ENCODE measurements around the gene FOLR2. TPM values are rescaled to one million over a fixed set of nuclear protein-coding genes. Genes with fewer than 3 reads are reported as not detected.
"Not testable (repeated sequence)": the region's sequence is repeated elsewhere in the genome, so short reads cannot be mapped to it uniquely, and the experiment has no call there.

FOLR2 gene
- total RNA-seq, 1 donor from 2014 or later = 19.4 TPM

DNA sequence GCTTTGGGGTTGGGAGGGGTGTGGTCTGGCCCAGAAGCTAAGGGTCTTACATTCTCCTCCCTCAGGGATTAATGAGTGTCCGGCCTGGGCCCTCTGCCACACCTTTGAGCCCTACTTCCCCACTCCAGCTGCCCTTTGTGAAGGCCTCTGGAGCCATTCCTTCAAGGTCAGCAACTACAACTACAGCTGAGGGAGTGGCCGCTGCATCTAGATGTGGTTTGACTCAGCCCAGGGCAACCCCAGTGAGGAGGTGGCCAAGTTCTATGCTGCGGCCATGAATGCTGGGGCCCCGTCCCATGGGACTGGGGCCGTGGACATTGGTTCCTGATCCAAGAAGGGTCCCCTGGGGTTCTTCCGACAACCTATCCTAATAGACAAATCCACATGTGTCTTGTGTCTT is 38.9 kb upstream of the FOLR2 start:
- Histone ChIP-seq H3K9me3 (no peaks in the 10 kb centered on the region), H3K27ac (no peak overlapping the region), H3K36me3 (no peaks in the 10 kb centered on the region), H3K4me1 (no peaks in the 10 kb centered on the region), H3K4me3 (no peak overlapping the region), H3K27me3 (no peaks in the 10 kb centered on the region)
- no peak for DNase-seq (ENCODE audit: extremely low spot score in 2 of 2)
- no peak for TF ChIP-seq POLR2A (IDR thresholded peaks at IDR 0.05)
- TF ChIP-seq, protein P1, sequence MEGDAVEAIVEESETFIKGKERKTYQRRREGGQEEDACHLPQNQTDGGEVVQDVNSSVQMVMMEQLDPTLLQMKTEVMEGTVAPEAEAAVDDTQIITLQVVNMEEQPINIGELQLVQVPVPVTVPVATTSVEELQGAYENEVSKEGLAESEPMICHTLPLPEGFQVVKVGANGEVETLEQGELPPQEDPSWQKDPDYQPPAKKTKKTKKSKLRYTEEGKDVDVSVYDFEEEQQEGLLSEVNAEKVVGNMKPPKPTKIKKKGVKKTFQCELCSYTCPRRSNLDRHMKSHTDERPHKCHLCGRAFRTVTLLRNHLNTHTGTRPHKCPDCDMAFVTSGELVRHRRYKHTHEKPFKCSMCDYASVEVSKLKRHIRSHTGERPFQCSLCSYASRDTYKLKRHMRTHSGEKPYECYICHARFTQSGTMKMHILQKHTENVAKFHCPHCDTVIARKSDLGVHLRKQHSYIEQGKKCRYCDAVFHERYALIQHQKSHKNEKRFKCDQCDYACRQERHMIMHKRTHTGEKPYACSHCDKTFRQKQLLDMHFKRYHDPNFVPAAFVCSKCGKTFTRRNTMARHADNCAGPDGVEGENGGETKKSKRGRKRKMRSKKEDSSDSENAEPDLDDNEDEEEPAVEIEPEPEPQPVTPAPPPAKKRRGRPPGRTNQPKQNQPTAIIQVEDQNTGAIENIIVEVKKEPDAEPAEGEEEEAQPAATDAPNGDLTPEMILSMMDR (IDR thresholded peaks at IDR 0.05) = no peak
- no peak for TF ChIP-seq POLR2AphosphoS5 (IDR thresholded peaks at IDR 0.05; ENCODE audit: insufficient read depth in 1 of 2, low read depth in 1 of 2)
- intact Hi-C loops (cut with DNase I) = no loop called here

DNA sequence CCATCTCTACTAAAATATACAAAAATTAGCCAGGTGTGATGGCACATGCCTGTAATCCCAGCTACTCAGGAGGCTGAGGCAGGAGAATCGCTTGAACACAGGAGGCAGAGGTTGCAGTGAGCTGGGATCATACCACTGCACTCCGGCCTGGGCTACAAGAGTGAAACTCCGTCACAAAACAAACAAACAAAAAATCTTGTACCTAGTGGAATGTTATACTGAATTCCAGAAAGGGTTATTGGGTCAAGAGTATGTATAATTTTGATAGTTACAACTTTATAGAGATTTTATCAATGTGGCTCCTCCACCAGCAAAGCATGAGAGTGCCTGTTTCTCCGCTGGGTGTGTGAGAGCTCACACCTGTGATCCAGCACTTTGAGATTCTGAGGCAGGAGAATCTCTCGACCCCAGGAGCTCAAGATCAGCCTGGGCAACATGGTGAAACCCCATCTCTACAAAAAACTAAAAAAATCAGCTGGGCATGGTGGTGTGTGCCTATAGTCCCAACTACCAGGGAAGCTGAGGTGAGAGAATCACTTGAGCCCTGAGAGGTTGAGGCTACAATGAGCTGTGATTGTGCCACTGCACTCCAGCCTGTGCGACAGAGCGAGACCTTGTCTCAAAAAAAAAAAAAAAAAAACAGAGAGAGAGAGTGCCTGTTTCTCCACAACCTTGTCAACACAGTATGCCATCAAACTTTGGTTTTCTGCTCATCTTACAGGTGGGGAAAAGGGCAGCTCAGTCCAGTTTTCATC is 37.4 kb upstream of the FOLR2 start:
- TF ChIP-seq POLR2A (IDR thresholded peaks at IDR 0.05) = no peak
- no peak for TF ChIP-seq POLR2AphosphoS5 (IDR thresholded peaks at IDR 0.05; ENCODE audit: insufficient read depth in 1 of 2, low read depth in 1 of 2)
- TF ChIP-seq, protein P1 (IDR thresholded peaks at IDR 0.05) = no peak
- H3K27ac ChIP-seq = no peak overlapping the region
- no peaks in the 10 kb centered on the region for H3K9me3 ChIP-seq
- intact Hi-C loops (cut with DNase I) = no loop called here
- no peak for DNase-seq (ENCODE audit: extremely low spot score in 2 of 2)
- no peaks in the 10 kb centered on the region for H3K27me3 ChIP-seq
- H3K4me3 ChIP-seq = no peak overlapping the region
- H3K36me3 ChIP-seq = no peaks in the 10 kb centered on the region
- H3K4me1 ChIP-seq = peaks cover 5% of the 10 kb centered on the region

DNA sequence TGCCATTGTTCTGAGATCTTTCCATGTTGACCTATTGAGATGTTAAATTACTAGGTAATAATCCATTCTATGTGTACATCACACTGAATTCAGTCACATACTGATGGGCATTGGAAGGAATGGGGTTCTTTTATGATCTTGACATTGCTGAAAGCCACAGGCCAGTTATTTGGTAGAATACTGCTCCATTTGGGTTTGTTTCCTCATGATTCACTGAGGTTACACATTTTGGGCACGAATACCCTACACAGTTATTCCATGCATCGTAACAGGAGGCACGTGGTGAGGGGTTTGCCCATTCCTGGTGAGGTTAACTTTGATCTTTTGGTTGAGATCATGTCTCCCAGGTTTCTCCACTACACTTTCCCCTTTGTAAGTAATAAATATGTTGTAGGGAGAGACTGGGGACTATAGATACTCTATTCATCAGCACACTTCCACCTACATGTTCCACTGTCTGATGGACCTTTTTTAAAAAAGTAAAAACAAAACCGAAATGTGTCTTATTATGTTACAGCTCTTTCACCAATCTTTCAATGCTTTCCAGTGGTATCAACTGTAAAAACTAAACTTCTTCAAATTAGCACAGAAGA is 36.7 kb upstream of the FOLR2 start:
- Histone ChIP-seq H3K9me3 (no peaks in the 10 kb centered on the region), H3K36me3 (no peaks in the 10 kb centered on the region), H3K27me3 (no peaks in the 10 kb centered on the region), H3K27ac (no peak overlapping the region), H3K4me3 (no peak overlapping the region), H3K4me1 (peaks cover 5% of the 10 kb centered on the region)
- DNase-seq (ENCODE audit: extremely low spot score in 2 of 2) = no peak
- no peak for TF ChIP-seq POLR2A (IDR thresholded peaks at IDR 0.05)
- intact Hi-C loops (cut with DNase I) = no loop called here

DNA sequence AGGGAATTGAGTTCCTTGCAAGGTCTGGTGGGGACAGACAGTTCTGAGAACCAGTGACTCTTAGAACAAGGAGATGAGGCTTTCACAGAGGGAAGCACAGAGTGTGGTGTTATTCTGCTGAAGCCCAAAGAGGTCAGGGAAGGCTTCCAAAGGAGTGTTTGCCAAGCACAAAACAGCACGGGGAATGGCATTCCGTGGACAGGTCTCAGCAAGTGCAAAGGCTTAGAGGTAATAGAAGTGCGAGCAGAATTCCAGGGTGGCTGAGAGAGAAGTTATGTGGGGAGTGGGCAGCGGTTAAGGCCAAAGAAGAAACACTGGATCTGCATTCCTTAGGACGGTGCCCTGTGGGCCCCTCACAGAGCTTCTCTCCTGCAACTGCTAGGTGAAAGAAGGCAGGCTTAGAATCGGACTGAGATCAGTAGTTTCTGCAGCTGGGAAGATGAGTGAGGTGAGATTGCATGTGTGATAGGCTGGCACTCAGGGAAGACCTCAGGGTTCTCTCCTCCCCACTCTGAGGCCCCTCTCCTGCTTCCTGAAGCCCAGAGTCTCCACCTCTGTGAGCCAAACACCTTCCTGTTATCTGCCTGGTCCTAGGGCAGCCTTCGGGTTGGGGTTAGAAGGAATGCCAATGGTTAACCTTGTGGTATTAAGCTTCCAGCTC is 35.6 kb upstream of the FOLR2 start:
- DNase-seq (ENCODE audit: extremely low spot score in 2 of 2); H3K4me1 ChIP-seq; H3K4me3 ChIP-seq; H3K27me3 ChIP-seq; H3K9me3 ChIP-seq; intact Hi-C loops (cut with DNase I); H3K27ac ChIP-seq; H3K36me3 ChIP-seq: not testable (repeated sequence)

DNA sequence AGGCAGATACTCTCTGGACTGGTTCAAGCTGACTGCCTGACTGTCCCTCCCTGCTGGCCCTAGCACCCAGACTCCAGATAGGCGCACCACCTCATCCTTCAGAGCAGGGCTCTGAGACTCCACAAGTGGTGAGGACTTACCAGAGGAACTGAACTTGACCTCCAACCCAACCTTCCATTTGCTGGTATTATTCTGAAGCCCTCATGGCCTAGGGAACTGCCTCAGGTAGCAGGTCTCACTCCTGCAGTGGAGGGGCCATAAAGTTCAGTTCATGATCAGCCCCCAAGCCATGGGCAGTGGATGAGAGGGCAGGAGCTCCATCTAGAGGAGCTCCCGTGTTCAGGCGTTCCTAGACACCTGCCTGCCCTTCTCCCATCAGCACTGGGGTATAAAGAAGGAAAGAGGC is 35.0 kb upstream of the FOLR2 start:
- H3K4me3 ChIP-seq; H3K36me3 ChIP-seq; H3K9me3 ChIP-seq; H3K27me3 ChIP-seq; H3K27ac ChIP-seq; intact Hi-C loops (cut with DNase I); H3K4me1 ChIP-seq; DNase-seq (ENCODE audit: extremely low spot score in 2 of 2): not testable (repeated sequence)

DNA sequence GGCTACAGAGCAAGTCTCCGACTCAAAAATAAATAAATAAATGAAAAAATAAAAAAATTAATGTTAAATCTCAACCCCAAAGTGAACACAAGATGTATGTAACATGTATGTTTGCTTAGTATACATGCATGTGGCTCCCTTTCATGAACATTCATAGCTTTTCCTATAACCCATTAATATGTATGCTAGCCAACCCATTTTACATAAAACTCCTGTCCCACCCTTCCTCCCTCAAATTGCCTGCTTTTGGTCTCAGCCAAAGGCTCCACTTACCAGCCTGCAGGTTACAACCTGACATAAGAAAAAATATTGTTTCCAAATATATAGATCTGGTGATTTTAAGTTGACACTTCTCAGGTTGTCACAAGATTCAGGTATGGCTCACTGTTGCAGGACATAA is 28.3 kb upstream of the FOLR2 start:
- Histone ChIP-seq H3K36me3 (no peaks in the 10 kb centered on the region), H3K27me3 (no peaks in the 10 kb centered on the region), H3K27ac (no peak overlapping the region), H3K9me3 (no peaks in the 10 kb centered on the region), H3K4me1 (peaks cover 2% of the 10 kb centered on the region), H3K4me3 (no peak overlapping the region)
- no peak for DNase-seq (ENCODE audit: extremely low spot score in 2 of 2)
- intact Hi-C loops (cut with DNase I) = no loop called here
- TF ChIP-seq POLR2A (IDR thresholded peaks at IDR 0.05) = no peak
- no peak for TF ChIP-seq POLR2AphosphoS5 (IDR thresholded peaks at IDR 0.05; ENCODE audit: insufficient read depth in 1 of 2, low read depth in 1 of 2)
- TF ChIP-seq, protein P1 (IDR thresholded peaks at IDR 0.05) = no peak
